Tibial artery (tissue), 4 donors: ENCODE results near the gene TSPAN14.

Source experiments
- DNase-seq, 2 donors: peaks; one replicate each; pipeline ENCODE4 v3.0.0-alpha.2; 2019
- H3K27ac ChIP-seq, 2 donors: fragments of 200-600 bp; sonication (generic) in 1 of 2; 1 replicate in 1 of 2; 2 replicates in 1 of 2; pipeline ENCODE4 v1.5.1; 2018 to 2019; ENCODE audit warnings: mild to moderate bottlenecking in 1 of 2
- H3K27me3 ChIP-seq, 2 donors: fragments of 200-600 bp; sonication (generic) in 1 of 2; one replicate each; pipeline versions ENCODE4 v1.5.1 to v1.6.0; 2016 to 2019
- H3K36me3 ChIP-seq, 3 donors: fragments of 200-600 bp; sonication (generic) in 2 of 3; one replicate each; pipeline ENCODE4 v1.5.1; 2016 to 2019; ENCODE audit warnings: mild to moderate bottlenecking in 2 of 3
- H3K4me1 ChIP-seq, 4 donors: fragments of 200-600 bp; sonication (generic) in 2 of 4; 1 replicate in 3 of 4; 2 replicates in 1 of 4; pipeline ENCODE4 v1.5.1; 2016 to 2019
- H3K4me3 ChIP-seq, 2 donors: fragments of 200-600 bp; sonication (generic) in 1 of 2; 1 replicate in 1 of 2; 2 replicates in 1 of 2; pipeline ENCODE4 v1.5.1; 2018 to 2019; ENCODE audit warnings: mild to moderate bottlenecking in 2 of 2
- H3K9me3 ChIP-seq, 3 donors: fragments of 200-600 bp; sonication (generic) in 1 of 3; one replicate each; pipeline ENCODE4 v1.5.1; 2016 to 2019
- CTCF ChIP-seq, 2 experiments: fragments of 200-600 bp in 1 of 2; fragments of 450-650 bp in 1 of 2; IDR thresholded peaks; one replicate each; pipeline ENCODE4 v1.5.1; 2017 to 2019; ENCODE audit warnings: antibody characterized with exemption in 2 of 2, mild to moderate bottlenecking in 1 of 2, moderate library complexity in 1 of 2
- intact Hi-C: fragments of 100-400 bp; cut with DNase I; formaldehyde crosslinking; loops from one replicate; pipeline ENCODE4 v1.15.0; 2023; ENCODE audit warnings: low total_unique reads

Gene TSPAN14

GRCh38 chr10:80468806-80469421 lies 14.8 kb downstream of the TSPAN14 start:
- DNase-seq: no peak
- Histone ChIP-seq H3K4me3 (no peak overlapping the region), H3K27ac (no peak overlapping the region), H3K9me3 (no peaks in the 10 kb centered on the region), H3K27me3 (no peaks in the 10 kb centered on the region), H3K4me1 (peaks cover 0 to 62% (median 26%) of the 10 kb centered on the region in 4 donors), H3K36me3 (peaks cover 0 to 23% (median 12%) of the 10 kb centered on the region in 3 donors)
- intact Hi-C loops: no loop called here
- no peak for TF ChIP-seq CTCF (IDR thresholded peaks at IDR 0.05)

GRCh38 chr10:80470266-80470665 lies 16.2 kb downstream of the TSPAN14 start:
- no peak for TF ChIP-seq CTCF (IDR thresholded peaks at IDR 0.05)
- DNase-seq: no peak
- Histone ChIP-seq H3K36me3 (peaks cover 0 to 23% (median 16%) of the 10 kb centered on the region in 3 donors), H3K4me1 (peaks cover 0 to 55% (median 15%) of the 10 kb centered on the region in 4 donors), H3K27ac (no peak overlapping the region), H3K9me3 (no peaks in the 10 kb centered on the region), H3K4me3 (no peak overlapping the region), H3K27me3 (no peaks in the 10 kb centered on the region)
- intact Hi-C loops: no loop called here

GRCh38 chr10:80471001-80471400 lies 16.9 kb downstream of the TSPAN14 start:
- DNase-seq: no peak
- Histone ChIP-seq H3K27ac (no peak overlapping the region), H3K9me3 (no peaks in the 10 kb centered on the region), H3K27me3 (no peaks in the 10 kb centered on the region), H3K4me1 (peaks cover 0 to 48% (median 12%) of the 10 kb centered on the region in 4 donors), H3K4me3 (no peak overlapping the region), H3K36me3 (peaks cover 0 to 23% (median 16%) of the 10 kb centered on the region in 3 donors)
- TF ChIP-seq CTCF (IDR thresholded peaks at IDR 0.05): no peak
- intact Hi-C loops: no loop called here

GRCh38 chr10:80471715-80472233 lies 17.7 kb downstream of the TSPAN14 start:
- peak in 1 of 2 donors; percentile 31 for DNase-seq
- H3K27ac ChIP-seq: no peak overlapping the region
- peaks cover 0 to 23% (median 16%) of the 10 kb centered on the region in 3 donors for H3K36me3 ChIP-seq
- H3K9me3 ChIP-seq: no peaks in the 10 kb centered on the region
- no peaks in the 10 kb centered on the region for H3K27me3 ChIP-seq
- intact Hi-C loops: no loop called here
- peaks cover 0 to 40% (median 13%) of the 10 kb centered on the region in 4 donors for H3K4me1 ChIP-seq
- TF ChIP-seq CTCF (IDR thresholded peaks at IDR 0.05): no peak
- H3K4me3 ChIP-seq: no peak overlapping the region

- H3K9me3 ChIP-seq: peaks cover 0 to under 1% (median 0%) of the 10 kb centered on the region in 3 donors
- H3K36me3 ChIP-seq: peaks cover 0 to 23% (median 16%) of the 10 kb centered on the region in 3 donors
- peaks cover 0 to 34% (median 12%) of the 10 kb centered on the region in 4 donors for H3K4me1 ChIP-seq
- H3K27me3 ChIP-seq: no peaks in the 10 kb centered on the region
- intact Hi-C loops: no loop called here
- H3K4me3 ChIP-seq: no peak overlapping the region
- peak in 1 of 2 donors; percentile 7 for DNase-seq
- no peak overlapping the region for H3K27ac ChIP-seq
- no peak for TF ChIP-seq CTCF (IDR thresholded peaks at IDR 0.05)
These were observed 18.4 kb downstream of the TSPAN14 start for GRCh38 chr10:80472234-80473095.
